ENCODE measurements around the gene SPATA19.

Gene SPATA19

DNA sequence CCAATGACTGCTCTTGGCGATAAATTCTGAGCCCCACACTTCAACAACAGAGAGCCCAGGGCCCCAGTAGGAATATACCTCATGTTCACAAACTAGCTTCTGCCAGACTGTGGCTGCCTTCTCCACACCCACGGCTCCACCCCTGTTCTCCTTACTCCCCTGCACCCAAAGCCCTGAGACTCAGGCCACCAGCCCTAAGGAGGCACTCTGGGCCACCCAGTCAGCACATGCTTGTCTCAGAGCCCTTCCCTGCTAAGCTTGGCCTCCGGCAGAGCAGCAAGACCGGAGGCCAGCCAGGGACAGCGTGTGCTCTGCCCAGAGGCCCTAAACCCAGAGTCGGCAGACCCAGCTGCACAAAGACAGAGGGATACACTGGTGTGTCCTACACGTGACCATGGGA is 27.9 kb downstream of the SPATA19 start:
- no peak for DNase-seq

DNA sequence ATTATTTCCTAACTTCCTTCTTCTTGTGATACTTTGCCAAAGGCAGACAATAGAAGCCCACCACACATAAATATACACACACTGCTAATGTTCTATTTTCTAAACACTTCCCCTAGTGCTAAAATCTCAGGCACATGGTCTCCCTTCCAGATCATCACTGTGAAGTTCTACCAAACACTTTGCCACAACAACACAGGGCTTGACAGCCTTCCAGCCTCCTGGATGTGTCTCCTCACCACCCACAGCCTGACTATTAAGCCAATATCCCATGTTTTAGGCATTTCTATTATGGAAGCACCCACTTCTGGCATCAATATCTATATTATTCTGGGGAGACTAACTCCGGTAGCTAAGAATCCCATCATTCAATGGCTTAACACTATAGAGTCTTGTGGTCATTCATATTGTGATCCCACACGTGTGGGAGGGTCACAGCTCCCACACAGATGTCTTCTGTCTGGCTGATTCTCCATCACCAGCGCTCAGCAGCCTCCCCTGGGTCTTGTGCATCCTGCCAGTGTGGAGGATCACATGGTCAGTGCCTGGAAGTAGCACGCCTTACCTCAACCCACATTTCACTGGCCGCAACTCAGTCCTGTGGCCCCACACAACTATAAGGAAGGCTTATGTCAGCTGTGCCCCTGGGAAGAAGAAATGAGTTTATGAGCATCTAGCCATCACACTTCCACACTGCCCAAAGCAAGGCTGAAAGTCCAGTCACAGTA is 29.0 kb downstream of the SPATA19 start:
- no peak for DNase-seq

DNA sequence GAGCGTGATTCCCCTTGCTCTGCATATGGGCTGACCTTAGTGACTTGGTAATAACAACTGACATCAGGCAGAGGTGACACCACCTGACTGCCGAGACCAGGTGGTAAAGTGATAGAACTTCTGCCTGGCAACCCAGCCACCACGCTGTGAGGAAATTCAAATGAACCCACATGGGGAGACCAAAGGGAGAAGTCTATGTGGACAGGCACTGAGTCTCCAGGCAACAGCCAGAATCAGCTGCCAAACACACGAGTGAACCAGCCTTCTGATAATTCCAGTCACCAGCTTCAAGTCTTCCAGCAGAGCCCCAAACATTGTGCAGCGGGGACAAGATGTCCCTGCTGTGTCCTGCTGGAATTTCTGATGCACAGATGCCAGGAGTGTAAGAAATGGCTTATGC is 29.7 kb downstream of the SPATA19 start:
- no peak for DNase-seq

DNA sequence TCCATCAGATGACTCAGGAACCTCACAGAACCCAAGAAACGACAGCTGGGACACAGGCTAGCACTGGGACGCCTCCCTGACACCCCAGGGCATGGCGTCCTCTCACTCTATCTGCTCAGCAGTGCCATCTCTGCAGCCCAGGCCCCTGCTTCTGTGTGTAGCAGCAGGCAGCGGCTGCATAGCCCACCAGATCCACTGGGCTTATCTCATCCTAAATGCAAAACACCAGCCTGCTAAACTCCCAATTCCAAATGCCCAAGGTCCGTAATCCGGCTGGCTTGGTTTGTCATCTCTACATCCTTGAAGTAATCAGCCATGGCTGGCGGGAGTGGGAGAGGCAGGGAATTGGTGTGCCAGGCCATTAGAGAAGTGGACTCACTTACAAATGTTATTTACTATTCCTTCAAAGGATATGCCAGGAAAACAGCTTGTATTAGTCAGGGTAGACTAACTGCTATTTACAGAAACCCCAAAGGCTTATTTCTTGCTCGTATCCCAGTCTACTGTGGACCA is 30.7 kb downstream of the SPATA19 start:
- DNase-seq = no peak

GRCh38 chr11:133811850-133812685 is 33.2 kb downstream of the SPATA19 start:
- DNase-seq = no peak

- no peak for DNase-seq
Observed at GRCh38 chr11:133810766-133811165, 34.5 kb downstream of the SPATA19 start.

GRCh38 chr11:133809569-133810491 is 35.5 kb downstream of the SPATA19 start:
- DNase-seq = no peak

DNA sequence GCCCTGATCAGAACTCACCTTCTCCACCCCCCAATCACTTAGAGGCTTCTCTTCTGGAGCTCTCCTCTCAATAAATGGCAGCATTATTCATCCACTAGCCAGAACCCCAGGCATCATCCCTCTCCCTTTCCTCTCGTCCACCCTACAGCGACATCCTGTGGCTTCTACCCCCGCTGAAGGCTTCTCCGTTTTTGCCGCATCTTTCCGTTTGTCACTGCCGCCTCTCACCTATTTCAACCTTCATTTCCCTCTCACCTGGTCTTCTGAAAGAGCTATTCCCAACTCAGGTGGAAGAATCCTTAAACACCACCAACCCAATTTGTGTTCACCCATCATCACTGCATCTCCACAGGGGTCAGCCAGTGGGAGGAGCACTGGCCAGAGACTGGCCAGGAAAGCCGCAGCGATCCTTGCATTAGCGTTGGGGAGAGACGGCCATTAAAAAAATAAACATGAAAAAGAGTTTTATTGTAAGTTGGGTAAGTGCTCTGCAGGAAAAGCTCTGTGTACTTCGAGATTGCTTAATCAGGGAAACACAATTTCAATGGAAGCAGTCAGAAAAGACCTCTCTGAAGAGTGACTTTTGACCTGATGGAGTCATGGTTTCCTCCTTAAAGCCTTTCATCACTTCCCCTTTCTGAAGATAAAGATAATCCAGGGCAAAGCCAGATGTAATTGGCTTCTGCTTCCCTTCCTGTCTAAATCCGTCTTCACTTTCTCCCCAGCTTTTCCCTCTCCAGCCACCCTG is 36.7 kb downstream of the SPATA19 start:
- no peak for DNase-seq

DNA sequence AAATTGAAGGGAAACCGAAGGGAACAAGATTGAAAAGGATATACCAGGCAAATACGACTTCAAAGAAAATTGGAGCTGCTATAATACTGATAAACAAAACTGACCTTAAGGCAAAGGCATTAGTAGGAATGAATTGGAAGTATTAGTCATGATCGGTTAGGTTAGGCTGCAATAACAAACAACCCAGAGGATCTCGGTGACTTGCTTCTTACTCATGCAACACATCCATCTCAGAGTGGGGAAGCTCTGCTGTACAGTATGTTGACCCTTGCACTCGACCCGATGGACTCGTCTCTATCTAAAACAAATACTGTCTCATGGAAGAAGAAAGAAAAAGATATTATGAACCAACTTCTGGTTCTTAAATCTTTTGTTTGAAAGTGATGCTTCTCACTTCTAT is 42.3 kb downstream of the SPATA19 start:
- DNase-seq = no peak

DNA sequence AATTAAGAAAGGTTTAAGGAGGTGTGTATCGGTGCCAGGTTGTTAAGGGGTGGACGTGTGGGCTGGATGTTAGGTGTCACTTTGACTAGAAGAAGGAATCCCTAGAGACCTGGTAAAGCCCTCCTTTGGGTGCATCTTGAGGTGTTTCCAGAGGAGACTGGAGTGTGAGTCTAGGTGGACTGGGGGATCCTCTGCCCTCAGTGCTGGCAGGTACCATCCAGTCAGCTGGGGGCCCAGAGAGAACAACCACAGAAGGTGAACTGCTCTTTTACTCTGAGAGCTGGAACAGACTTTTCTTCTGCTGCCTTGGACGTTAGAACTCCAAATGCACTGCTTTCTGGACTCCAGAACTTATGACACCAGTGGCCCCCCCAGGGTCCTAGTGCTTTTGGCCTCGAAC is 44.0 kb downstream of the SPATA19 start:
- no peak for DNase-seq

DNA sequence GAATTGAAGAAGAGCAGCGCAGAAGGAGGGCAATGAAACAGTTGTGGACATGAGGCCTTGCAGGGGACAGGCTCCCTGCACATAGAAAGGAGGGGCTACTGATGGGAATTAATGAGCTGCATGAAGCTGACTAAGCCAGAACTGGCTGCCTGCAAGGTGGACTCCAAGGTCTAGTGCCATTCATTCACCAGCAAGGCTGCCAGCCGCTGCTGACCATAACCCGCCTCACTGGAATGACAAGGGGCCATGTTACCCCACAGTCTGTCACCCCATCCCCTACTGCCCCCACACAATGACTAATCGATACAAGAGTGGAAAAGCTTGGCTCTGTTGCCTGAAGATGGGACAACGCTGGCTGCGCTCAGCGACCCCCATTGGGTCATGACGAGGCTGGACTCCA is 44.6 kb downstream of the SPATA19 start:
- no peak for DNase-seq

- no peak for DNase-seq
Observed at GRCh38 chr11:133797554-133797953, 47.8 kb downstream of the SPATA19 start.

DNA sequence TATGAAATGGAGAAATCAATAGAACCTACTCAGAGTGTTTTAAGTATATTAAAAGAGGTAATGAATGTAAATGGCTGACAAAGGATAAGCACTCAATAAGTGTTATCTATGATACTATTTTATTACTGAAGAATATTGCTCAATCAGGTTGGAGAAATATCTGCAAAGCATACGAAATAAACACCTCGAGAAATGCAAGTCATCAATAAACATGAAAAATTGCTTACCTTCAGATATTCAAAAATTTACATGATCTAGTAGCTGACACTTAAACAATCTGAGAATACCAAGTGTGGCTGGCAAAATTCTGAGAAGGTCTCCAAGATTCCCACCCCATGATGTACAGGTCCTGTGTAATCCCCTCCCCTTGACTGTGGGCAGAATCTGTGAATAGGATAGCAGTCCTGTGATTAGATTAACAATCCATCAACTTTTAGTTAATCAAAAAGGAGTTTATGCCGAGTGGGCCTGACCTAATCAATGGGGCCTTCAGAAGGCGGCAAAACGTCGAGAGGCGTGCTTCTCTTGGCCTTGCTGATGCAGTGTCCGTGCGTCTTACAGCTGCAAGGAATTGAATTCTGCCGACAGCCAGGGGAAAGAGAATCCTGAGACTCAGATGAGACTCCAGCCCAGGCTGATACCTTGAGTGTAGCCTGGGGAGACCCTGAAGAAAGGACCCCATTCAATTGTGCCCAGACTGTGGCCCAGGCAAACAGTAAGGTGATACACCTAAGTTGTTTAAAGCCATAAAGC is 49.1 kb downstream of the SPATA19 start:
- DNase-seq = no peak

DNA sequence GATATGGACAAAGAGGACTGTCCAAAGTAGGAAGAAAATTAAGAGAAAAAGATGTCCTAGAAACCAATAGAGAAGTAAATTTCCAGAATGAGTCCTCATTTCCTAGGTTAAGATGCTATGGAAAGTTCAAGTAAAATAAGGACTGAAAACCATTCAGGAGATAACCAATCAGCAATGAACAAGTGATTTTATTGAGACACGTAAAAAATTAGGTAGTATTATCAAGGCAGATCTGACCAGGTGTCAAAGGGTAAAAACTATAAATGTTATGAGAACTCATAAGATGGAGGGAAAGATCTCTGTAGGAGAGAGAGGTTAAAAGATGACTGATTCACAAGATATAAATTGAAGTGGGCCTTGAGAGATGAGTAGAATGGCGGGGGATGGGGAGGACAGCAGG is 50.2 kb downstream of the SPATA19 start:
- no peak for DNase-seq

GRCh38 chr11:133794205-133794604 is 51.1 kb downstream of the SPATA19 start:
- no peak for DNase-seq

DNA sequence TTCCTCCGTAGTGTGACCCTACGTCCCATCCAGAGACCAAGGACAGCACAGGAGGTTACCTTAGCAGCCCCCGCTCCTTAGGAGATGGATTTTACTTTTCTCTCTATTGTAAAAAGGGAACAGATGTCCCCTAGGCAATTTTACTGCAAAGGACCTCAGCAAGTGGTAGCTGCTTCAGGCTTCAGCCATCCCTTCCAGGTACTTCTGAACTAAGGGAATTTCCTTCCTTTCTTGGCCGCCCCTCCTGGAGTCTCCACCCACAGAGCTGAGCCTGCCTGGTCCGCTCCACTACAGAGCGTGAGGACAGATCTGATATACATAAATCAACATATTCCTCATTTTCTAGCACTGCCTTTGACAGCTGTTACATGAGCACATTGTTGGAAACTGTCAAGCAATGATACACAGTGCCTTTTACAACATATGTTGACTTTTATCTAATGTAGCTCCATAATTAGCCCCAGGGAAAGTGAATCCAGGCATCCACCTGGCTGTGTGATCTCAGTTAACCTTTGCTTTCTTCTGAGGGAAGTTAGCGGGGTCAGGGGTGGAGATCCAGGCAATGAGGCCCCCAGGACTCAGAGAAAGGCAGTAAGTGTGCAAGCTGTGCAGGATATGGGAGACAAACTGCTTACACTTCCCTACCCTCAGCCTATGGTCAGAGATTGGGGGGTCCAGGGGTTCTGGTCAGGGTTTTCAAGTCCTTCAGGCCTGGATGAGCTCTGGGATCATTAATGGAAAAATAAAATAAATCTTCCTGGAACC is 51.9 kb downstream of the SPATA19 start:
- DNase-seq = no peak

- DNase-seq = no peak
Observed at GRCh38 chr11:133790995-133791394, 54.3 kb downstream of the SPATA19 start.

Data from stimulated activated CD8-positive, alpha-beta memory T cell treated with anti-CD3 and anti-CD28 coated beads, Interleukin-4, amount 100 ng/mL, for 48 hours (primary cell).